ENCODE results near the gene AIG1.

- TF ChIP-seq CTCF (IDR thresholded peaks at IDR 0.05; ENCODE audit: low read length) (no peak), EZH2 (optimal IDR thresholded peaks at IDR 0.05; ENCODE audit: low read depth, low read length) (no peak)
Measured at GRCh38 chr6:143322386-143322785, 261.7 kb downstream of the AIG1 start.

All from MM.1S (cell line).